KG1 (cell line): Measurements from ENCODE around the gene JARID2.

Source experiments
- DNase-seq: peaks from one replicate; lab custom pipeline; 2025; lab: John Stamatoyannopoulos, UW

JARID2 gene

GRCh38 chr6:15509335-15509933 lies 263.6 kb downstream of the JARID2 start:
- DNase-seq, result no peak

- no peak for DNase-seq
Measured at GRCh38 chr6:15510121-15510520, 264.3 kb downstream of the JARID2 start.

- DNase-seq, result no peak
Measured at GRCh38 chr6:15510536-15511247, 264.8 kb downstream of the JARID2 start.

- DNase-seq, result no peak
Measured at GRCh38 chr6:15511248-15512125, 265.6 kb downstream of the JARID2 start.

DNA sequence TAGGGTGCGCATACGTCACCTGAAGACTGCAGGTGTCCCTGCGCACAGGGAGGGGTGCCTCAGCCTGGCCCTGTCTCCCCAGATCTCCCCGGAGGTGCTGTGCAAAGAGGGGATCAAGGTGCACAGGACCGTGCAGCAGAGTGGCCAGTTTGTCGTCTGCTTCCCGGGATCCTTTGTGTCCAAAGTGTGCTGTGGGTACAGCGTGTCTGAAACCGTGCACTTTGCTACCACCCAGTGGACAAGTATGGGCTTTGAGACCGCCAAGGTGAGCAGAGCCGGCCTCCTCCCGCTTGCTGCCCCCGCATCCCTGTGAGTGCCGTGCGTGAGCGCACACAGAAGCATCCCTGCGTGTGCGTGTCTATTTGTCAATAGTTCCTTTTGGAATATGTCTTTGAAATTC lies 266.3 kb downstream of the JARID2 start:
- DNase-seq, result no peak

DNA sequence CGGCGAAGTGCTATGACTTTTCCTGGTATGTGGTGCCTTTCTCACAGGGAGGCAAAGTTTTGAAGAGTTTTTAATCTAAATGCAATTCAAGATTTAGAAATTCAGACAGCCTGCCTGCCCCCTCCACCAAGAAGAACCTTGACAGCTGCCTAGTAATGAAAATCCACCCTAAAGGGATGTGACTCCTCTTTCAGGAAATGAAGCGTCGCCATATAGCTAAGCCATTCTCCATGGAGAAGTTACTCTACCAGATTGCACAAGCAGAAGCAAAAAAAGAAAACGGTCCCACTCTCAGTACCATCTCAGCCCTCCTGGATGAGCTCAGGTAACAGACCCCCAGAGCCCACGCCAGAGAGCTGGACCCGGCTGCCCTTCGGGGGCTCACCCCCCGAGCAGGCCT lies 266.9 kb downstream of the JARID2 start:
- no peak for DNase-seq

DNA sequence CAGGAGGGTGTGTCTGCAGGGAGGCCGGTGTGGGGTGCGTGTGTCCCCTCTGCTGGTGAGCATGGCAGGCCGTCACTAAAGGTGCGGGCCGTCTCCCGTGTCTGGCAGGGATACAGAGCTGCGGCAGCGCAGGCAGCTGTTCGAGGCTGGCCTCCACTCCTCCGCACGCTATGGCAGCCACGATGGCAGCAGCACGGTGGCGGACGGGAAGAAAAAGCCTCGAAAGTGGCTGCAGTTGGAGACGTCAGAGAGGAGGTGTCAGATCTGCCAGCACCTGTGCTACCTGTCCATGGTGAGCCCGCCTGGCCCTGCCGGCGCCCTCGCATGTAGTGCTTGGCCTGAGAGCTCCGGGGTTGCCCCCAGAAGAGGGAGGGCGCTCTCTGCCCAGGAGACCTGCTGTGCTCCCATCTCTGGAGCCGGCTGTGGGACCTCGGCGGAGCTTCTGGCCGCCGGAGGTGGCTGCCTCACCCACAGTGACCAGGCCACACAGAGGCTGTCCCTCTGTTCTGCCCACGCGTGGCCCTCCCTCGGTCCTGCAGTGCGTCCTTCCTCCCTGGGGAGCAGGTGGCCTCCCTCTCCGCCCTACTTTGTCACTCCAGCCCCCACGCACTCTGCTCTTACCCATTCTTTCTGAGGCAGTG lies 267.4 kb downstream of the JARID2 start:
- no peak for DNase-seq

GRCh38 chr6:15513801-15514711 lies 268.2 kb downstream of the JARID2 start:
- no peak for DNase-seq

- no peak for DNase-seq
Measured at GRCh38 chr6:15515226-15515625, 269.4 kb downstream of the JARID2 start.

GRCh38 chr6:15515660-15516375 lies 269.9 kb downstream of the JARID2 start:
- no peak for DNase-seq

GRCh38 chr6:15516378-15516777 lies 270.5 kb downstream of the JARID2 start:
- DNase-seq, result no peak

- DNase-seq, result no peak
Measured at GRCh38 chr6:15516923-15517560, 271.2 kb downstream of the JARID2 start.

- DNase-seq, result no peak
Measured at GRCh38 chr6:15517600-15517999, 271.7 kb downstream of the JARID2 start.

- DNase-seq, result no peak
Measured at GRCh38 chr6:15518057-15518456, 272.2 kb downstream of the JARID2 start.

GRCh38 chr6:15518878-15519277 lies 273.0 kb downstream of the JARID2 start:
- no peak for DNase-seq

DNA sequence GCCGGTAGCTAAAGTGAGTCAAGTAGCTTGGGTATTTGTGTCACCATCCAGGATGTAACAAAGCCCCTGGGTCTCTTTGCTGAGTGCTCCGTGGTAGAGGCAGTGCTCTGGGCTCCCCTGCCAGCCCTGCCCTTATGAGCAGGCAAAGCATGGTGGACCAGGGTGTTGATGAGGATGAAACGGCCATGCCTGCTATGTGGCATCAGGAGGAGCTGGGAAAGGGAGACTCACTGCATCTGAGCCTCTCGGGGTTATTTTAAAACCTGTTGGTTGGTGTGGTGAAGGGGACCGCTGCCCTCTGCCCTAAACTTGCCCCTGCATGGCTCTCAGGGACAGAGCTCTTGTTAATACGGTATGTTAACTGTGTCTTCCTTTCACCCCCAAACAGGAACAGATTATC lies 273.8 kb downstream of the JARID2 start:
- no peak for DNase-seq

- DNase-seq, result no peak
Measured at GRCh38 chr6:15520626-15521203, 274.8 kb downstream of the JARID2 start.

DNA sequence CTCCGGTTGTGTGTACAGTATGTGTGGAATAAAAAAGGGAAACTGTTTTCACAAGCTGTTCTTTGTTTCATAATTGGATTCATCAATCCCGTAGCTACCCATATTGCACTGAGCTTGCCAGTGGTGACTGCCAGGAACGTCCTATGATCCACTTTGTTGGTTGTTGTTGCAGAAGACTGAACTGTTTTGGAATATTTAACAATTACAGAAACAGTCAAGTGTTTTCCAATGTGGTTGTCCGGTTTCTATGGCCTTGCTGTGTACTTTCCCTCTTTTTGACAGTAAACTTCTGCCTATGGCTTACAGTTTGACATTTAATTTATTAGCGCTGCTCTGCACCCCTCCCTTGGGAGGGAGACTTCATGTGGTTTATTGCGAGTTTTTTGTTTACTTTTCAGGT lies 275.7 kb downstream of the JARID2 start:
- no peak for DNase-seq

- DNase-seq, result no peak
Measured at GRCh38 chr6:15522026-15522425, 276.2 kb downstream of the JARID2 start.

- no peak for DNase-seq
Measured at GRCh38 chr6:15522427-15522826, 276.6 kb downstream of the JARID2 start.
